Left ventricle myocardium inferior (tissue), 1 donor: ENCODE results near the gene CYP2A13. TPM values are rescaled to one million over a fixed set of nuclear protein-coding genes. Genes with fewer than 3 reads are reported as not detected.

ENCODE experiments used
- DNase-seq: peaks from one replicate; pipeline ENCODE4 v3.0.0-alpha.2; 2020
- H3K27ac ChIP-seq: fragments of 200-600 bp; replicated peaks from 2 replicates; pipeline ENCODE4 v1.8.0; 2021
- H3K27me3 ChIP-seq: fragments of 200-600 bp; 2 replicates; pipeline ENCODE4 v1.8.0; 2021; ENCODE audit warnings: low read depth
- H3K36me3 ChIP-seq: fragments of 200-600 bp; 2 replicates; pipeline ENCODE4 v1.8.0; 2021
- H3K4me1 ChIP-seq: fragments of 200-600 bp; 2 replicates; pipeline ENCODE4 v1.8.0; 2021
- H3K4me3 ChIP-seq: fragments of 200-600 bp; 2 replicates; pipeline ENCODE4 v1.8.0; 2021; ENCODE audit warnings: mild to moderate bottlenecking, moderate library complexity
- H3K9me3 ChIP-seq: fragments of 200-600 bp; replicated peaks from 2 replicates; pipeline ENCODE4 v1.8.0; 2021
- CTCF ChIP-seq: fragments of 200-600 bp; IDR thresholded peaks from 2 replicates; pipeline ENCODE4 v1.8.0; 2021; ENCODE audit warnings: antibody characterized with exemption, mild to moderate bottlenecking, borderline replicate concordance
- intact Hi-C: fragments of 100-400 bp; cut with micrococcal nuclease; formaldehyde crosslinking; loops from one replicate; pipeline ENCODE4 v1.11.0; 2022
- total RNA-seq: library from RNA; stranded (reverse); fragmentation: NEBNext Ultra II Directional; extraction: Animal tissue kit (Norgen Biotek cat#: 25700); gene quantifications from one replicate; pipeline ENCODE4 v1.2.1, GENCODE V29; 2021
- donor health status: DM: no; HTN: yes; CAD: no; lungs with severe emphysema.

Gene CYP2A13
- total RNA-seq, 1 donor from 2014 or later = not detected

GRCh38 chr19:41144403-41144802 is 56.2 kb downstream of the CYP2A13 start:
- H3K27ac ChIP-seq = no peak overlapping the region
- no peak overlapping the region for H3K4me3 ChIP-seq
- H3K4me1 ChIP-seq = no peaks in the 10 kb centered on the region
- intact Hi-C loops = loop anchor here (5.0 kb wide), 1 partner anchor 172 kb away; no protein-coding TSS in a partner anchor
- H3K27me3 ChIP-seq = peaks cover 30% of the 10 kb centered on the region
- DNase-seq = peak; percentile 74
- no peaks in the 10 kb centered on the region for H3K9me3 ChIP-seq
- peak; percentile 86 for TF ChIP-seq CTCF
- no peaks in the 10 kb centered on the region for H3K36me3 ChIP-seq

Other genes with a start within 250 kb of the CYP2A13 start
- gene CYP2A6, start 238.0 kb upstream of the CYP2A13 start, total RNA-seq = not detected
- gene CYP2A7, start 206.2 kb upstream of the CYP2A13 start, total RNA-seq = not detected
- not detected for gene CYP2B6, start 97.2 kb upstream of the CYP2A13 start, total RNA-seq
- gene CYP2F1, start 26.0 kb downstream of the CYP2A13 start, total RNA-seq = not detected
- gene CYP2S1, start 104.8 kb downstream of the CYP2A13 start, total RNA-seq = 0.44 TPM
- 13.6 TPM for gene AXL, start 130.8 kb downstream of the CYP2A13 start, total RNA-seq
- gene HNRNPUL1, start 175.9 kb downstream of the CYP2A13 start, total RNA-seq = 103 TPM
- 15.5 TPM for gene CCDC97, start 221.7 kb downstream of the CYP2A13 start, total RNA-seq